T-helper 1 cell treated with Interleukin-12 subunit alpha and Interleukin-12 subunit beta and Interleukin-4 antibody, amounts not matched to agents 30 ng/mL and 1 ng/mL, for 36 hours (primary cell): ENCODE measurements around the gene SYNDIG1. TPM values are rescaled to one million over a fixed set of nuclear protein-coding genes. Genes with fewer than 3 reads are reported as not detected.

ENCODE experiments used
- intact Hi-C: fragments of 100-400 bp; cut with micrococcal nuclease; formaldehyde crosslinking; loops from one replicate; pipeline ENCODE4 v1.15.1; 2024
- total RNA-seq: library from RNA; stranded (reverse); gene quantifications from 2 replicates; pipeline ENCODE4 v1.2.3, GENCODE V29; 2022

SYNDIG1 gene
- total RNA-seq, 1 donor from 2014 or later, result not detected

DNA sequence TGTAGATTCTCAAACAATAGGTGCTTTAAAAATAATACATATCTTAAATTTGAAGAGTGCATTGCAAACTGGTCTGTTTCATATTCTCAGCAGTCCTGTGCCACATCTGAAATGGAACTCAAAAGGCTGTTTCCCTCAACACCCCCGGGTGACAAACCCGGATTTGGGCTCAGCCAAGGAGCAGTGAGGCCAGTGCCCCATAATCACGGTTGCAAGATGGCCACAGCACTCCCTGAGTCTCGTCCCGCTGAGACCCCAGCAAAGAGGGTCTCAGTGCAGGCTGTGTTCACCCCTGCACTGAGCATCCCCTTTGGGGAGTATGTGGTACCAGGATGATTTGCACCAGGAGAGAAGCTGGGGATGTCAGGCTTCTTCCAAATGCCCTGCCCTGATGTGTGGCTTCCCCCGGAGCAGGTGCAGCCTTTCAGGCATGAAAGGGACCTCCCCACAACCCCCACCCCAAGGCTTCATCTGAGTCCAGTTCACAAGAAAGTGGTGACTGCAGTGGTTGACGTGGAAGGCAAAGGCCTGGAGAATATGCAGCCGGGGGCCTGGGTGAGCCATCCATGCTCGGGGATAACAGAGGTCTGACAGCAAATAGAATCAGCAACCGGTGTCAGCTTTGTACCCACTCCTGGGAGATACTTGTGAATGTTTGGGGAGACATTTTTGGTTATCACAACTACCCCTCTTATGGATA is 202.9 kb downstream of the SYNDIG1 start:
- intact Hi-C loops, result no loop called here

DNA sequence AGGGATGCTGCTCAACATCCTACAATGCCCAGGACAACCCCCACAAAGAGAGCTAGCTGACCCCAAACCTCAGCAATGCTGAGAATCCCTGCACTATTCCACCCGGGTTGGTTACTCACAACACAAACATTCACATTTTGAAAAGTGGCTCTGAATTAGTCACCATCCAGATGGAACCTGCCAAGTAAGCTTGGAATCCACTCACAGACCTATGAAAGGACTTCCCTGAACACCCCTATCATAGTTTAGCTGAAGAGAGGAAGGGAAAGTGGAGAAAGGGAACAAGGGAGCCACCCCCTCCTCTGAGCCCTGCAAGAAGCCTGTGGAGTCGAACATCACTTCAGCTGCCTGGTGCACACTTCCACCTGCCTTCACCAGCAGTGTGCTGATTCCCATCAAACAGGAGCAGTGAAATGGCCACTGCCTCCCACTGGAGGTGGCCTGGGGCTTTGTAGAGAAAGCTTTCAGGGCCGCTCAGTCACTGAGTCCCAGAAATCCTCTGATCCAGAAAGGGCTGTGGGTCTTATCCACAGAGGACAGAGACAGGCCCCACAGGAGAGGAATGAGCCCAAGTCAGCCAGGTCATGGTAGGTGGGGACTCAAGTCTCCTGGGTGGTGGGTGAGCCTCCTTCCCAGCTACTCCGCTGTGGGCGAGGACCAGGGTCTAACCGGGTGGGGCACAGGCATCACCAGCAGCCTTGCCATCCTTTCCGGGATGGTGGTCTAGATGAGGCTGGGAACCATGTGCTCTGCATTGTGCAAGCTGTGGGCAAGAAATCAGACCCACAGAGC is 203.7 kb downstream of the SYNDIG1 start:
- intact Hi-C loops, result no loop called here

DNA sequence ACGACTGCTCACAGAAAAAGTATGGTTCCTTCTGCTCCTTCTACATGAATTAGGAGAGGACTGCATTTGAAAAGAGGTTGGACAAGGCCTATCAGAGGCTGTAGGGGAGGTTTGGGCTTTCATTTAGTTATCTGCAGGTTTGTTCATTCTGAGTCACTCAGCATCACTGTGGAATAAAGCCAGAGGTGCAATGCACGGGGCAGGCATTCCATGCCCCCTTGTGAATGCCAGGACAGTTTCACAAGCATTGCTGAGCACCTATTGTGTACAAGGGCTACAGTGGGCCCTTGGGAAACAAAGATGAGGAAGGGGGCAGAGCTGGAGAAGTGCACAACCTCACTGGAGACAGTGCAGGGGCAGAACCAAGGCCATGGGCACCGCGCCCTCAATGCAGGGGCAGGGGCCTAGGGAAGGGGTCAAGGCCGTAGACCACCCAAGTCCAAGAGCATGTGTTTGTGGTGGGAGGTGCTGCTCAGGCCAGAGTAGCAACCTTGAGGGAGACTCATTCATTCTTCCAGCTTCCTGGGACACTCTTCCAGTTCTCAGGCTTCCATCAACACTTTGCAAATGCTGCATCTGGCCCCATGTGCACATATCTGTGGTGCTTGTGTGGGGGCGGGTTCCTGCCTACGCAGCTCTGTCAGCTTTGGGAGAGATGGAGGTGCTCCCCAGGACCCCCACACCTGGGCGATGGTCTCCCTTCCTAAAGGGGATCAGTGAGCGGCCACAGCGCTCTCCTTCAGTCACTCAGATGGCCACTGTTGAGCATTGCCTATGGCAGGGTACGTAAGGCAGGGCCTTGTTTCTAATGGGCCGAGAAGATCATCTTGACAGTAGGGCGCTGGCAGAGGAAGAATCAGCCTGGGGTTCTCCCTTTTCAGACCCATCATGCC is 204.5 kb downstream of the SYNDIG1 start:
- intact Hi-C loops, result no loop called here

DNA sequence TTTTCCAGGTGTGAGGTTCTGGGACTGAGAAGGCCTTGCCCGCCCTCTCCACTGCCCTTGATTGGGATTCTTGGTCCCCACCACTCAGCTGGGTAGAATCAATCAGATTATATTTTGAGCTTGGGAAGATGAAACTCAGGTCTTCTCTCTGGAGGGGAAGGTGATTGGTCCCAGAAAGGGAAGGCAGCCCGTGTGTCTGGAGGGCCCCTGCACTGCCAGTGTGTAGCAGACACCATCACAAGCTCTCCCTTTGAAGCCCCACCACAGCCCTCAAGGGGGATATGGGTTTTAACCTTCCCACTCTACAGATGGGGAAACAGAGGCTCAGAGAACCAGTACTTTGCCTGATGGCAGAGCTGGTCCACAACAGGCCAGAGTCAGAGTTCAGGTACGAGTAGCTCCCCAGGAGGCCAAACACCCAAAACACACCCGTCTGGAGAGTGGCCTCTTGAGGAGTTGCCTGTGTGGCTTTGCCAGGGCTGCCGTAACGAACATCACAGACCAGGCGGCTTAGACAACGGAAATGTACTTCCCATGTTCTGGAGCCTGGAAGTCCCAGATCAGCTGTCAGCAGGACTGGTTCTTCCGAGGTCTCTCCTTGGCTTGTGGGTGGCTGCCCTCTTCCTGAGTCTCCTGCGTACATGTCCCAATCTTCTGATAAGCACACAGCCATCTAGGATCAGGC is 205.6 kb downstream of the SYNDIG1 start:
- intact Hi-C loops, result no loop called here

DNA sequence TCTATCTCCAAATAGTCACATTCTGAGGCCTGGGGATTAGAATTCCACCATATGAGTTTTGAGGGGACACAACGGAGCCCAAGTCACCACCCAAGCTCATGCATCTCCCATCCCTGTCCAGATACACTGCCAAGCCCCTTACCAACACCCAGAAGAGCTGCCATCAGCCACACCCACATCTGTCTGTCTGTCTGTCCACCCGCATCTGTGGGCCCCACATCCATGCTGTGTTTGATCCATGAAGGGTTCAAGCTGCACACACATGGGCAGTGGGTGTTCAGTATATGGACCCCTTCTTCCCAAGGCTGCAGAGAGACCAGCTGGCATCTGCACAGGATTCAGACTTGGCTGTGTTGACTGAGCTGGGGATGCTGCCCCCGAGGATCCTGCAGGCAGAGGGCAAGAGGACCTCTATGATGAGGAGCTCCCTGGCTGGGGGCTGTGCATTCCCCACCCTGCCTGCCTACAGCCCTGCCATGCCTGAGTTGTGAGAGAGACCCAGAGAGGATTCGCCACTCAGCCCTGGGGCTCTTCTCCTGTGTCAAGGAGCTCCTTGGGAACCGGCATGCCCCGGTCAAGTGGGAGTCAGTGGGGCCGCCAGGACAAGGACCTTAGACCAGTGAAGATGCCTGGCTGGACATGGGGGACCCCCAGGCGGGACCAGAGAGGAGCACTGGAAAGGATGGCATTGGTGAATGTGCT is 206.4 kb downstream of the SYNDIG1 start:
- intact Hi-C loops, result no loop called here

DNA sequence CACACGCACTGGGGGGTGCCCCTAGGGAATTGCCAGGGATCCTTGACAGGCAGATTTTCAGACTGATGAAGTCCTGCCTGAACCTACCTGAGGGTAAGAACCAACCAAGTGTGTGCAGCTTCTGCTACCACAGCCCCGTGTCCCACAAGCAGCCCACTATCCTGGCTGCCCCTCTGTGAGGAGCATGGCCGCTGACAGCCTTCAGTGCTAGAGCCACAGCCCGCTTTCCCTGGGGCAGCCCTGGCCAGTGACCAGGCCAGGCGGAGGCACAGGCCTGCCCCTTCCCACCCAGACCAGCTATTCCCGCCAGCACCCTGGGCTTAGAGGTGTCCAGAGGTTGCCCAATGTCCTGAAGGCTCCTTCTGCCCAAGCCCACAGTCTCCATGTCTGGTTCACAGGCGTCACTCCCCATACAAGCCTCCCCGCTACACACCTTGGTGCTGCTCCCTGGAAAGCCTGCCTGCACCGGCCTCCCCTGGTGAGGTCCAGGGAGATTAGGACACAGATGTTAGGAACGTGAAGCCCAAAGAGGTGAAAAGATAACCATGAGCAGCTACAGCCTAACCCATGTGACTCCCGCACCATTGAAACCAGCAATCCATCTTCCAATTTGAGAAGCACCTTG is 207.0 kb downstream of the SYNDIG1 start:
- intact Hi-C loops, result no loop called here

DNA sequence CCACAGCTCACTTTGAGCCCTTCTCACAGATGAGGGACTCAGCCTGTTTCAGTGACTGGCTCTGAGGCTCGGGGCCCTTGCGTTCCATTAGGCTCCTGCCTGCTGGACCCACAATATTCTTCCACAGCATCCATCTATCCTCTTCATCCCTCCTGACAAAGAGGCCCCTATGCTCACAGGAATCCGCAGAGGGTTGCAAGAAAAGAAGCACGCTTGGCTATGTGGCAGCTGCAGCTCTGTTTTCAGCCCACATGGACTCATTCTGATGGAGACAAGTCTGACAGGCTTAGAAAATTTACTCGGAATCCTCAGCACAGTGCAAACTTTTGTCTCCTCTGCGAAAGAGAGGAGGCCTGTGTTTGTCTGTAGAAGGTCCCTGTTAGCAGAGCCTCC is 207.5 kb downstream of the SYNDIG1 start:
- intact Hi-C loops, result no loop called here

DNA sequence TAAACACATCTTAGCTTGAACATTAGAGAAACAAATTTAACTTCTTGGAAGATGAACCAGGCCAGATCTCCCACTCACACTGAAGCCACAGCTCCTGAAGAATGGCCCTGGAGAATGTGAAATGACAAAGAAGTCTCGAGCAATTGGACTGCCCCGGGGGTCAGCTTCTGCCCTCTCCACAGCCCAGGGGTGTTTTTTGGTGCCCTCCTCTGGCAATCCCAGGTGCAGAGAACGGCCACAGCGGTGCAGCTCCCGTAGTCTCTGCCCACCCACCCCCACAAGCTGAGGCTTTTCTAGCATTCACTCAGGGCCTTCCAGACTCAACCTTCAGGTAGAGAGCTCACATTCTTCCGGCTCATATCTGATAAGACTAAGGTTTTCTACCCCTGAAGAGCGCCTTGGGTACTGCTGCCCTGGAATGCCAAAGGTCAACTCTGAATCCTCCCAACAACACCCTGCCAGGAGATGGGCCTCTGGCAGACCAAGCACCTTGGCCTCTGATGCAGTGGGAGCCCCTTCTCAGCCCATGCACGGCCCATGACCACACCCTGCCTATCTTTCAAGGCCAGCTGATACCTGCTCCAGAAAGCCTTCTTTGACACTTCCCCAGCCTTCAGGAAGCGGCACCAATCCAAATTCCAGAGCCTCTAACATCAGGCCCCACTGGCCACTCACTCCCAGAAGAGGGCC is 208.3 kb downstream of the SYNDIG1 start:
- intact Hi-C loops, result no loop called here

DNA sequence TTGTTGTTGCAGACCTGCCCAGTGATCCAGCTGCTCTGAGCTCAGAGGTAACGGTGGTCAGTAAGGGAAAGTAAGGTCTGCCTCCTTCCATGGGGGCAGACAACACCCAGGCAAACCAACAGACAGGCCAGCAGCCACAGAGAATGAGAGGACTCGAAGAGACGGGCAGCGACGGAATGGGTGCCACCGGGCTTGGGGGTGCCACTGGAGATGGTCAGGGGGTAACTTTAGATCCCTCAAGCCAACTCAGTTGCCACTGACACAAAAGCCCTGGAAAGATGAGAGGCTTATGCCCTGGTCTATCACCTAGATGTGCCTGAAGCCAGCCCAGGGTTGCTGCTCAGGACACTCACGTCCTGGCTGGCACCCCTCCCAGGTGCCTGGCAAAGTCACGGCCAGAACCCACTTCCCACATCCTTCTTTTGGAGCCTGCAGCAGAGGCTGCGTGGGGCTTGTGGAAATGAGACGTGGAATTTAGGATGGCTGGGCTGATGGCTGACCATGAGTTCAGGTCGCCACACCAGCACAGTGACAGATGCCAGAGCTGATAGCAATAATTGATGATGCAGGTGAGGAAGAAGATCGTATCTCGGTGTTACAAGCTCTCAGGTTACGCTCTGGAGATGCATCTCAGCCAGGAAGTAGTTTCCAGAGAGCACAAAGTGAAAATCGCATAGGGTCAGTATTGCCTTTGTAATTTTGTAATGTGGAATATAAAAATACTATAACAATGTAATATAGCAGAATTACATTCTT is 209.1 kb downstream of the SYNDIG1 start:
- intact Hi-C loops, result no loop called here

DNA sequence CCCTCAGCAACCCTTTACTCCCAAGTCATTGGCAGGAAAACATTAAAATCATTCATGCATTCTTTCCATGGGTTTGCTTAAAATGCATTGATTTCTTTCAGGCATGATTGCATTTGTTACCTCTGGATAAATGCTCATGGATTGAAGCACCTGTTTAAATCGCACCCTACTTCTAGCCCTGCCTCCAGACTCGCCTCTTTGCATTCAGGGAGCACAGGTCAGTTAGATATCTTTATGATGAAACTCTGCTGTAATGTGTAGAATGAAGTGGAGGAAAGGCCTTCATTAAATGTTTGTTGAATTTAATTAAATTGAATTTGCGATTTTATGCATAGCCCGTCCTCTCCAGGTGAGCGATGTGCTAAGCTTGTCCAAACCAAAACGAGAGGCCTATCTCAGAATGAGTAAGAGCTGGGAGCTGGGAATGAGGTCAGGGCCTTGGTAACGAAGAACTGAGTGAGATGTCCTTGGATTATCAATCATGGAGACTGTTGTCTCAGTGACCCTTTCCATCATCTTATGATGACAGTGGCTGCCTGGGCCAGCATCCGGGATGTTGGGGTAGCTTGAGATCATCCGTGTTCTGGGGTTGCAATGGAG is 210.1 kb downstream of the SYNDIG1 start:
- intact Hi-C loops, result no loop called here

DNA sequence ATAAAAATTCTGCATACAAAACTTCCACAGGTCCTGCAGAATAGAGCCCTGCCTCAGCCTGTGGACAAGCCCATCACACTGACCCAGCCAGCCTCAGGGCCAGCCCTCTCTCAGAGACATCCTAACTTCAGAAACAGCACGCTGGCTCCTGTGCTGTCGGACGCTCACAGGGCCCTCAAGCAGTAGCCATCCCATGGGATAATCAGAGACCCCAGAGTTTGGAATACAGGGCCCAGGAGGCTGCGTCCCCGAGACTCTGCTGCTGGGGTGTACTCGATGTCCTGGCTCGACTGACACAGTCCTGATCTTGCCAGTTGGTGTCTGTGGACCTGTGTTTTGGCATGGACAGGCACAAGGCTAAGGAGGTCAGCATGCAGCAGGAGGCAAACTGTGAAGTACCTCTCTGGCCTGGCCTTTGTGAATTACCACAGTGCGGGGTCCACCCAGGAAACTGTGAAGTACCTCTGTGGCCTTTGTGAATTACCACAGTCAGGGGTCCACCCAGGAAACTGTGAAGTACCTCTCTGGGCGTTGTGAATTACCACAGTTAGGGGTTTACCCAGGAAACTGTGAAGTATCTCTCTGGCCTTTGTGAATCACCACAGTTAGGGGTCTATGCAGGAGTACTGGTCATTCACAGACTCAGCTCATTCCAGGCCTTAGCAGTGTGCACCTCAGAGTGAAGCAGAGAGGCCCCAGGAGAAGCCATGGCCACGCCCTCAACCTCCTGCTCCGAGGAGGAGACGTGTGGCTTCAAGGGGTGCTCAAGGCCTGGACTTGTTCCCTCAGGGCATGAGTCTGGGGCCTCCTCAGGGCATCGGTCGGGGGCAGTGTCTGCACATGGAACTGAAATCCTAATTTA is 212.4 kb downstream of the SYNDIG1 start:
- intact Hi-C loops, result no loop called here

DNA sequence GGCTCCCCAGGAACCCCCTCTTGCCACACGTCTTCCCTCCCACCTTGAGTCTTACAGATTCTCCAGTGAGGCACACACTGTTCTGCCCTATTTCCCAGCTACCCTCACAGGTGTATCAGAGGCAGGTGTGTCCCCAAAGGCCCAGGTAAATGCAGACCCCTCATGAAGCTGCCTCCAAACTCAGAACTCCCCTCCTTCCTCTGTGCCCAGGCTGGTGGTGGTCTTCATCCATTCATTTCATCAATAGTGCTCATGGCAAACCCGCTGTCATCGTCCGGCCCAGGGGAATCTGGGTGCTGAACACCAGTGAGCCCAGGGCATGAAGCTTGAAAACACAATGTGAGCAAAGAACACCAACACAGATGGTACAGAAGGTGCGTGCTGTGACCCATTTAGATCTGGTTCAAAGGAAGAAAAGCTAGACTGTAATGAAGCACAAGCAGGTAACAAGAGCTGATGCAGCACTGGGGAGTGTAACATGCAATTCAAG is 213.1 kb downstream of the SYNDIG1 start:
- intact Hi-C loops, result no loop called here

DNA sequence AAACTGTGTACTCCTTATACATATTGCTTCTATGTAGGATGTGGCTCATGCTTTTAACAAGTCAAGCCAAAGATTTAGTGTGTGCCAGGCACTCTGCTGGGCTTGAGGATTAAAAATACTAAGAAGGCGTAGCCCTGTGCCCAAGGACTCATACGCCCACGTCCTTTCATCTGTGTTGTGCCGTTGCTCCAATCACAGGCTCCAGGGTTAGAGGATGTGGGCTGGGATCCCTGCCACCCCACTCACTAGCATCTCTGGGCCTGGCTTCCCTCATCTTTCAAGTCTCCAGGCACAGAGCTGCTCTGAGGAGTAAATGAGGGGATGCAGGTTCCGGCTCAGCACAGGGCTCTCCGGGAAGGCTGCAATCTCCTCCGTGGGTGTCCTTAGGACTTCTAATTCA is 214.2 kb downstream of the SYNDIG1 start:
- intact Hi-C loops, result no loop called here

DNA sequence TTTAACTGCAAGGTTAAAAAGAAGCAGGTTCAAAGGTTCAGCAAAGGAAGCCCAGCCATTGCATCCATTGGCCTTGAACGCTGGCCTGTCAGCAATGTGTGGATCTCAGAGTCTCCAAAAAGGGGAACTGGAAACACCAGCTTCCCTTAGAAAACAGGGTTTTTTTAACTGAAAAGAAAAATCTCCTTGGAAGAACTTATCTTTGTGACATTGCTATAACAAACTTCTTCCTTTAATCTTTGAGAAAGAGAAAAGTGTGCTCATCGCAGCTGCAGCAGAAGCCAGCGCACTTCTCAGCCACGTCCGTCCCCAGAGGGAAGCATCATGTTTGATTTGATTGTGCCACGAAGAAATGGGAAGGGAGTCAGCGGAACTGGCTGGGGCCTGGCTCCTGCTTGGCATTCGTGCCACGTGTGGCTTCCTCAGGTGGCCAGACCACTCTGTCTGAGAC is 215.0 kb downstream of the SYNDIG1 start:
- intact Hi-C loops, result no loop called here

DNA sequence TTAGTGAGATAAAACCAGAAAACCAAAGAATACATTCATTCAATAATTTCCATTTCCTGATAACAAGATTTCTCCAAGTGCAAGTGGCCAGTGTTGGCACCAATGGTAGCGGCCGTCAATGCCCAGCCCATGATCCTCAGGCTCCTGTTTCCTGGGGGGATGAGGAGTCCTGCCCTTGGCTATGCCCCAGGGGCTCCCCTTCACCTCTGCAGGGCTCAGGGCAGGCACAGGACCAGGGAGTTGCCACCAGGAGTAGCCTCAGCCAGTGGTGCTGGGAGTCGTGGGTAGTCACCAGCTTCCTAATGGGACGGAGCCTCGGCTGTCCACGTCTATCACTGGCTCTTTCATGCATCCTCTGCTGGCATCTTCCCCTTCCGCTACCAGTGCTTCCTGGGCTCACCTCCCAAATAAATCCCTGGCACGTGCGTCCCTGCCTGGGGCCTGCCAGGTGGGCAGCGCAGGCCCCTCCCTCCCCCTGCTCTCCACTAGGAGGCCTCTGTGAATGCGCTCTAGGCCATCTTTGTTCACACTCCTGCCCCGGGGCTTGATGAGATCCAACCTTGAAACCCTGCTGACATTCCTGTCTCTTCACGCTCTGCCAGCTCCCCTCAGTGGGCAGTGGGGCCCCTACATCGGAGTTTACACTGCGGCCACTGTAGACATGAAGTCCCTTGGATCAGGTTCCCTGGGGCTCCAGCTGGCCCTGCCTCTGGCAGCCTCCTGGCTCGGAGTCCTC is 215.7 kb downstream of the SYNDIG1 start:
- intact Hi-C loops, result no loop called here

DNA sequence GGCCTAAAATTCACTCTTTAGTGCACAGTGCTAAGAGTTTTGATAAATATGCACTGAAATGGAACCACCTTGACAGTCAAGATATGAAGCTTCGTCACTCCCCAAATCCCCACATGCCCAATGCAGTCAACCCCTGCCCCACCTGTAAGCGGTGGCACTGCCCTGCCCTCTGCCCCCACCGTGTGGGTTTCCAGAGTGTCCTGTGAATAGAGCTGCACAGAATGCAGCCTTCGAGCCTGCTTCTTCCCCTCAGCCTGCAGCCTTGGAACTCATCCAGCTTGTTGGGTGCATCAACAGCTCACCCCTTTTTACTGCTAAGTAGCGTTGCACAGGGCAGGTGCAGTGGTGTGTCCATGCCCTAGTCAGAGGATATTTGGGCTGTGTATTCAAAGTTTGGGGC is 216.3 kb downstream of the SYNDIG1 start:
- intact Hi-C loops, result no loop called here

DNA sequence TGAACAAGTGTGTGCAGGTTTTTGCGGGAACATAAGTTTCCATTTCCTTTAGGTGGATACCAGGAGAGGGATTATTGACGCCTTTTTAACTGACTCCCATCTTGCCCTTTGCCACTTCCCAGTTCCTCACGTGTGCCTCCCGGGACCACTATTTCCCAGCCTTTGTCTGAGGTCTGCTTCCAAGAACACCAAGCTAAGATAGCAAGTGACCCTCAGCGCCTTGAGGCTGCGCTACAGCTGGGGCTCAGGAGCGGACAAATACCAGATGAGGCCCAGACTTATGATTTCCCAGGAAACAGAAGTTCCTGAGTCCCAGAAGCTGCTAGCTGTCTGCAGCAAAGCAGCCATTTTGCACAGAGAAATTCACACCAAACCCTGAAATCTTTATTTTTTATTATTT is 216.7 kb downstream of the SYNDIG1 start:
- intact Hi-C loops, result no loop called here
